IPS-20b (cell line): Measurements from ENCODE around the gene FBL.
"Not testable (repeated sequence)": the region's sequence is repeated elsewhere in the genome, so short reads cannot be mapped to it uniquely, and the experiment has no call there.

Source experiments
- H3K27ac ChIP-seq: one replicate; pipeline ENCODE4 v1.5.1; 2013; ENCODE audit warnings: low read length
- H3K27me3 ChIP-seq: 2 replicates; pipeline ENCODE4 v1.6.1; 2013; ENCODE audit warnings: mild to moderate bottlenecking, low read length, inconsistent platforms; ENCODE audit not compliant: insufficient read depth
- H3K36me3 ChIP-seq: 2 replicates; pipeline ENCODE4 v1.6.1; 2013; ENCODE audit warnings: low read depth, mild to moderate bottlenecking, inconsistent platforms, low read length, moderate library complexity; ENCODE audit not compliant: insufficient read depth
- H3K4me1 ChIP-seq: 2 replicates; pipeline ENCODE4 v1.6.1; 2013; ENCODE audit warnings: mild to moderate bottlenecking, control low read depth, inconsistent platforms, low read length, moderate library complexity; ENCODE audit not compliant: insufficient read depth
- H3K4me3 ChIP-seq: 2 replicates; pipeline ENCODE4 v1.5.1; 2013; ENCODE audit warnings: mild to moderate bottlenecking, low read length, inconsistent platforms
- H3K9ac ChIP-seq: 2 replicates; pipeline ENCODE4 v1.6.1; 2013; ENCODE audit warnings: low read depth, mild to moderate bottlenecking, inconsistent platforms, low read length, moderate library complexity
- H3K9me3 ChIP-seq: 2 replicates; pipeline ENCODE4 v1.6.1; 2013; ENCODE audit warnings: mild to moderate bottlenecking, low read depth, low read length, inconsistent platforms; ENCODE audit not compliant: insufficient read depth

Gene FBL

DNA sequence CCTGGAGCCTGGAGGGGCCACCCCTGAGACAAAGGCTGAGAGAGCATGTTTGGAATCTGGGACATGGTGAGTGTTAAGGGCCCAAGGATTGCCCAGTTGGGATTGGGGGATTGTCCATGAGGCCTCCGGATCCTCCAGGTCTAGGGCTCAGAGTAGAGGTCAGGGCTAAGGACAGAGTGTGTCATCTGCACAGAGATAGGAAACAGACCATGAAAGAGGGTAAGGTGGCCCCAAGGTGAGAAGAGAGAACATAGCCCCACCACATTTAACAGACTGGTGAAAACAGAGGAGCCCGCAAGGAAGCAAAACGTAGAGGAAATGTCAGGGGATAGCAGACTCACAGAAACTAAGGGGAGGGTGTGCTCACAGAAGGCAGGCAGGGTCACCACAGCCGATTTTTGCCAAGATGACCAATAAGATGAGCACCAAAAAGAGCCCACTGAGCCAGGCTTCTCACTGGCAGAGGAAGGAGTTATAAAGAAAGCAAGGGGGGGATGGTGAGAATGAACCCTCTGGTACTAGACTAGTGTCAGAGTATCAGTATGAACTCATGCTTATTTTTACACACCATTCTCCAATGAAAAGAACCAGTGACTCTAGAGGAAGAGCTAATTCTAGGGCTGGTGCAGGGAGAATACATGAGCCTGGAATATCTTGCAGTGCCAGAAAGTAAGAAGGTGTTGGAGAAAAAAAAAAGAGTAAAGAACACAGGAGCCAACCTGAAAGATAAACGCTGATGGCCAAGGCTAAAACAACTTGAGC, 29.7 kb downstream of the FBL start:
- Histone ChIP-seq H3K36me3 (peaks cover 4% of the 10 kb centered on the region; the same call in 1 of the 2 replicates), H3K9me3 (no peaks in the 10 kb centered on the region), H3K4me1 (no peaks in the 10 kb centered on the region), H3K27ac (no peak overlapping the region), H3K27me3 (no peaks in the 10 kb centered on the region), H3K9ac (no peak overlapping the region), H3K4me3 (no peak overlapping the region)

DNA sequence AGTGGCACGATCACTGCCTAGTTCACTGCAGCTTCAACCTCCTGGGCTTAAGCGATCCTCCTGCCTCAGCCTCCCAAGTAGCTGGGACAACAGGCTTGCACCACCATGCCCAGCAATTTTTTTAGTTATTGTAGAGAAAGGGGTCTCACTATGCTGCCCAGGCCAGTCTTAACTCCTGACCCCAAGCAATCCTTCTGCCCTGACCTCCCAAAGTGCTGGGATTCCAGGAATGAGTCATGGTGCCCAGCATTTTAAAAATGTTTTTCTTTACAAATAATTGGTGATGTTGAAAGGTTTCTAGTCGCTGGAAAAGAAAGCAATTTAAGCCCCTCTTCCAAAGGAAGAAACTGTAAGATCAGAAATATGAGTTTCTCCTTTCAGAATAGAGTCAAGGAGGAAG, 31.6 kb downstream of the FBL start:
- Histone ChIP-seq H3K36me3 (peaks cover 4% of the 10 kb centered on the region; the same call in 1 of the 2 replicates), H3K9me3 (no peaks in the 10 kb centered on the region), H3K27me3 (no peaks in the 10 kb centered on the region), H3K4me1 (no peaks in the 10 kb centered on the region), H3K4me3 (no peak overlapping the region), H3K9ac (no peak overlapping the region), H3K27ac (no peak overlapping the region)

DNA sequence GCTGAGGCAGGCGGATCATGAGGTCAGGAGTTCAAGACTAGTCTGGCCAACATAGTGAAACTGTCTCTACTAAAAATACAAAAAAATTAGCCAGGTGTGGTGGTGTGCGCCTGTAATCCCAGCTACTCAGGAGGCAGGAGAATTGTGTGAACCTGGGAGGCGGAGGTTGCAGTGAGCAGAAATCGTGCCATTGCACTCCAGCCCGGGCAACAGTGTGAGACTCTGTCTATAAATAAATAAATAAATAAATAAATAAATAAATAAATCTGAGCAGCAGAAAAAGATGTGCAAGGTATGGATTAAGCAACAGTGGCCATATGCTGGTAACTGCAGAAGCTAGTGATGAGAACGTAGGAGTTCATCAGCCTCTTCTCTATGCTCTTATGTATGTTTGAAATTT, 32.1 kb downstream of the FBL start:
- not testable (repeated sequence) for H3K9me3 ChIP-seq, H3K36me3 ChIP-seq, H3K27ac ChIP-seq

DNA sequence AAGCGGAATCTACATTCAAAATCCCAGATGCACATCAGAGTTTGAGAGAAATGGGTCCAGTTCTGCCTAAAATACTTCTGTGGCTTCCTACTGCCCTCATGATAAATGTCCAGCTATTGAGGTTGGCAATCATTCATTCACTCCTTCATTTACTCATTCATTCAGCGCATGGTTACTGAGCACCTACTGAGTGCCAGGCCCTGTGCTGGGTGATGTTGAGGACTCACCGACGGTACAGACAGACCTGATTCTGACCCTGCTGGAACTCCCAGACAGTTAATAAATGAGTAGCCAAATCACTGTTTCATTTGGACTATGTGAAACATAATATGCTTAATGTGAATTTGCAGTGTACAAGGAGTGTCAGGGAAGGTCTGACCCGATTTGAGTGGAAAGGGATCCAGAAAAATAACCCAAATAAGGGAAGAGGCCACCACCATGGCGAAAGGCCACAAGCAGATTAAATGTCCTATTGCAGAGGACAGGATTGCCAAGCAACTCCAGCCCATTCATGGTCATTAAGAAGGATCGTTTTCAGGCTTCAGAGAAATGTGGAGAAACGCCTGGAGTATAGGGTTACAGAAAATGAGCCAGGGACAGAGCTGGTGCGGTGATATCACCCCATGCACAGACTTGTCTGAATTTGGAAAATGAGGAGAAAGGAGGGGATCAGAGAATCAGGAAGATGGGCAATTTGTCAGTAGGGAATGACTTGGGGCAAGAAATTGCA, 32.8 kb downstream of the FBL start:
- no peak overlapping the region for H3K27ac ChIP-seq

More for the DNA sequence above, 32.1 kb downstream of the FBL start:
- not testable (repeated sequence) for H3K9ac ChIP-seq, H3K4me3 ChIP-seq, H3K4me1 ChIP-seq, H3K27me3 ChIP-seq

DNA sequence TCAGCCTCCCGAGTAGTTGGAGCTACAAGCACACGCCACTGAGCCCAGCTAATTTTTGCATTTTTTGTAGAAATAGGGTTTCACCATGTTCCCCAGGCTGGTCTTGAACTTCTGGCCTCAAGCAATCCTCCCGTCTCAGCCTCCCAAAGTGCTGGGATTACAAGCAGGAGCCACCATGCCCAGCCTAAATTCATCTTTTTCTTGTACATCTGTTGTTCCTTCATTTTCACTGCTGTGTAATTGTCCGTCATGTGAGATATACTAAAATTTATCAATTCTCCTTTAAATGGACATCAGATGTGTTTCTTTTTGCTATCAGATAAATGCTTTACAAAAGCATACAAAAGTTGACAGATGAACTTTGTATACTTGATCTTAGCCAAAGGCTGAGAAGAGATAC, 35.1 kb downstream of the FBL start:
- Histone ChIP-seq H3K36me3 (no peaks in the 10 kb centered on the region), H3K4me3 (no peak overlapping the region), H3K9ac (no peak overlapping the region), H3K27ac (no peak overlapping the region), H3K27me3 (no peaks in the 10 kb centered on the region), H3K9me3 (no peaks in the 10 kb centered on the region), H3K4me1 (no peaks in the 10 kb centered on the region)

More for the DNA sequence above, 32.8 kb downstream of the FBL start:
- Histone ChIP-seq H3K4me3 (no peak overlapping the region), H3K36me3 (peaks cover 4% of the 10 kb centered on the region; the same call in 1 of the 2 replicates), H3K27me3 (no peaks in the 10 kb centered on the region), H3K4me1 (no peaks in the 10 kb centered on the region), H3K9ac (no peak overlapping the region), H3K9me3 (no peaks in the 10 kb centered on the region)

DNA sequence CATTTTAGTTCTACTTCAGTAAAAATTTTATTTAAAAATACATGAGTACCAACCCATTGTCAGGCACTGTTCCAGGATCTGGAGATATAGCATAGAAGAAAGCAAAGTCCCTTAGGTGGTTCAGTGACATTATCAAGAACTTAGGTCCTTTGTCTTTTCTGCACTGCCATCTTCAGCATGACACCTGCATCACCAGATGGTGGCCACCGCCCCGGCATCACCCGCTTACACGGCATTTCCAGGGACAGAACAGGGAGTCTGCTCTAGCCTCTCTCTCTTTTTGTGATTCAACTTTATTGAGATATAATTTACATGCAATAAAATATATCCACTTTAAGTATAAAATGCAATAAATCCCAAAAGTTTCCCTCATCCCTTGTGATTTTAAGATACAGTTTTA, 35.8 kb downstream of the FBL start:
- Histone ChIP-seq H3K27ac (no peak overlapping the region), H3K9ac (no peak overlapping the region), H3K27me3 (no peaks in the 10 kb centered on the region), H3K4me1 (no peaks in the 10 kb centered on the region), H3K9me3 (no peaks in the 10 kb centered on the region), H3K36me3 (no peaks in the 10 kb centered on the region), H3K4me3 (no peak overlapping the region)

DNA sequence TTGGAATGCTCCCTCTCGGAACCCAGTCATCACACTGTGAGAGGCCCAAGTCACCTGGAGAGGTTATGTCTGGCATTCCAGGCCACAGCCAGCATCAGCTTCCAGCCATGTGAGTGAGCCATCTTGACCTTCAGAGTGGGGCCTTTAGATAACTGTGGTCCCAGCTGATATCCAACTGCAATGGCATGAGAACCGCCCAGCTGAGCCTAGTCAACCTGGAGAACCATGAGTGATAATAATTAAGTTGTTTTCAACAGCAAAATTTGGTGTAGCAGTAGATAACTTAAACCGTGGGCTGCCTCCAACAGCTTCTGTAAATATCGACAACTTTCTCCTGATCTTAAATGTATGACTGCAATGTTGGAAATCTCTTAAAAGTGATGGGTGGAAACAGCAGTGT, 36.8 kb downstream of the FBL start:
- Histone ChIP-seq H3K4me1 (no peaks in the 10 kb centered on the region), H3K9me3 (no peaks in the 10 kb centered on the region), H3K4me3 (no peak overlapping the region), H3K36me3 (no peaks in the 10 kb centered on the region), H3K9ac (no peak overlapping the region), H3K27me3 (no peaks in the 10 kb centered on the region), H3K27ac (no peak overlapping the region)

DNA sequence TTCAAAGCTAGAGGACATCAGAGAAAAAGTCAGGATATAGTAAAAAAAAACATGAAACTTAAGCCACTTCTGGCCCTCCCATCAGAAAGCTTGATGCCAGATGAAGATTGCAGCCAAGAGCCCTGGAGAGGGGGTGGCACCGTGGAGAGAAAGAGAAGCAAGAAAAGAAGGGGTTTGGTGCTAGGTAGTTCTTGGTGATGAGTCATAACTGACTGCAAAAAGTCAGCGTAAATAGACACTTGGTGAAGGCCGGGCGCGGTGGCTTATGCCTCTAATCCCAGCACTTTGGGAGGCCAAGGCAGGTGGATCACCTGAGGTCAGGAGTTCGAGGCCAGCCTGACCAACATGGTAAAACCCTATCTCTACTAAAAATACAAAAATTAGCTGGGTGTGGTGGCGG, 37.5 kb downstream of the FBL start:
- H3K9me3 ChIP-seq, H3K27ac ChIP-seq, H3K4me3 ChIP-seq, H3K9ac ChIP-seq, H3K27me3 ChIP-seq, H3K4me1 ChIP-seq, H3K36me3 ChIP-seq: not testable (repeated sequence)

DNA sequence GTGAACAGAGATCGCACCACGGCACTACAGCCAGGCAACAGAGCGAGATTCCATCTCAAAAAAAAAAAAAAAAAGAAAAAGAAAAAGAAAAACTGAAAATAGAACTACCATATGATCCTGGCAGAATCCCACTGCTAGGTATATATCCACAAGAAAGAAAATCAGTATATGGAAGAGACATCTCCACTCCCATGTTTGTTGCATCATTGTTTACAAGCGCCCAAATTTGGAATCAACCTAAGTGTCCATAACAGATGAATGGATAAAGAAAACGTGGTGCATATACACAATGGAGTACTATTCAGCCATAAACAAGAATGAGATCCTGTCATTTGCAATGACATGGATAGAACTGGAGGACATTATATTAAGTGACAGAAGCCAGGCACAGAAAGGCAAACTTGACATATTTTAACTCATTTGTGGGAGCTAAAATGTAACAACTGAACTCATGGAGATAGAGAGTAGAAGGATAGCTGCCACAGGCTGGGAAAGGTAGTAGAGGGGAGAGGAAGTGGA, 38.3 kb downstream of the FBL start:
- Histone ChIP-seq H3K4me1 (no peaks in the 10 kb centered on the region; the same call in 1 of the 2 replicates), H3K4me3 (no peak overlapping the region), H3K27ac (no peak overlapping the region), H3K9me3 (no peaks in the 10 kb centered on the region), H3K27me3 (no peaks in the 10 kb centered on the region), H3K36me3 (no peaks in the 10 kb centered on the region), H3K9ac (no peak overlapping the region)

DNA sequence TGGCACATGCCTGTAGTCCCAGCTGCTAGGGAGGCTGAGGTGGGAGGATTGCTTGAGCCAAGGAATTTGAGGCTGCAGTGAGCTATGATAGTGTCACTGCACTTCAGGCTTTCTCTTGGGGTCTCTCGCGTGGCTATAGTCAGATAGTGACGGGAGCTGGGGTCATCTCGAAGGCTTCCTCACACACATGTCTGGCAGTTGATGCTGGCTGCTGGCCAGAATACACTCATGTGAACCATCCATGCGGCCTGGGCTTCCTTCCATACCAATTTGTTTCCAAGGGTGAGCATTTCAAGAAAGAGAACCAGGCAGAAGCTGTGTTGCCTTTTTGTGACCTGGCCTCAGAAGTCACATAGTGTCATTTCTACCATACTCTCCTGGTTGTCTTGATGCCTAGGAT, 41.1 kb downstream of the FBL start:
- Histone ChIP-seq H3K27me3 (no peaks in the 10 kb centered on the region), H3K27ac (no peak overlapping the region), H3K9me3 (no peaks in the 10 kb centered on the region), H3K36me3 (no peaks in the 10 kb centered on the region), H3K4me1 (no peaks in the 10 kb centered on the region; the same call in 1 of the 2 replicates), H3K9ac (no peak overlapping the region), H3K4me3 (no peak overlapping the region)

DNA sequence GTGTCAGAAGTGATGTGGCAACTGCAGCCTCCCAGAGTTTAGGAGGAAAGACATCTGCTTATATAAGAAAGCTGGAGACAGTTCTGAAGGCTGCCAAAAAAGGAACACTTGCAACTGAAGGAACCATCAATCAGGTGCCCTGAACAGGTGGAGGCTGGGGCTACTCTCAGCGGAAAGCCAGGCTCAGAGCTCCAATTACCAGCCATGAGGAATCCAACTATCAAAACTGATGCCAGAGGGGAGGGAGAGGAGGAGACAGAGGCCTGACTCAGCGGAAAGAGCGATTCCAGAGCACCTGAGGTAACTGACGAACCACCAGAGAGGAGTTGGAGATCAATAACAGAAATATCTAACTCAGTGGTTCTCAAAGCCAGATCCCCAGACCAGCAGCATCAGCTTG, 43.2 kb downstream of the FBL start:
- Histone ChIP-seq H3K27me3 (no peaks in the 10 kb centered on the region), H3K36me3 (no peaks in the 10 kb centered on the region), H3K4me3 (no peak overlapping the region), H3K9me3 (no peaks in the 10 kb centered on the region), H3K9ac (no peak overlapping the region), H3K27ac (no peak overlapping the region), H3K4me1 (no peaks in the 10 kb centered on the region; the same call in 1 of the 2 replicates)

DNA sequence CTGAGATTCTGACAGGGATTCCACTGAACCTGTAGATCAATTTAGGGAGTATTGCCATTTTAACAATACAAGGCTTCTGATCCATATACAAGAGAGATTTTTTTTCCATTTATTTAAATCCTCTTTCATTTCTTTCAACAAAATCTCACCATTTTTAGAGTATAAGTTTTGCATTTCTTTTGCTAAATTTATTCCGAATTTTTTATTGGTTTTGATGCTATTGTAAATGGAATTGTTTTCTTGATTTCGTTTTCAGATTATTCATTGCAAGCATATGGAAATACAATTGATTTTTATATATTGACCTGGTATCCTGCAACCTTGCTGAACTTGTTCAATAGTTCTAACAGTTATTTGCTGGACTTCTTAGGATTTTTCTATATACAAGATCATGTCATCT, 49.1 kb downstream of the FBL start:
- no peaks in the 10 kb centered on the region for H3K27me3 ChIP-seq
- H3K4me3 ChIP-seq: no peak overlapping the region
- H3K36me3 ChIP-seq: no peaks in the 10 kb centered on the region
- H3K4me1 ChIP-seq: peaks cover 4% of the 10 kb centered on the region; the same call in 1 of the 2 replicates
- H3K27ac ChIP-seq: no peak overlapping the region
- no peak overlapping the region for H3K9ac ChIP-seq
- H3K9me3 ChIP-seq: no peaks in the 10 kb centered on the region
